Ascending aorta (tissue), 2 donors: ENCODE data around the gene COMTD1. TPM values are rescaled to one million over a fixed set of nuclear protein-coding genes. Genes with fewer than 3 reads are reported as not detected.

Experiments used
- DNase-seq, 2 donors: peaks; one replicate each; pipeline ENCODE4 v3.0.0-alpha.2; 2019; ENCODE audit warnings: low spot score in 2 of 2
- H3K27ac ChIP-seq, 2 donors: fragments of 200-600 bp; sonication (generic); one replicate each; pipeline ENCODE4 v1.5.1; 2016 to 2017; ENCODE audit warnings: mild to moderate bottlenecking in 1 of 2
- H3K27me3 ChIP-seq: fragments of 200-600 bp; sonication (generic); one replicate; pipeline ENCODE4 v1.5.1; 2017
- H3K36me3 ChIP-seq, 2 donors: fragments of 200-600 bp; sonication (generic); one replicate each; pipeline ENCODE4 v1.5.1; 2016
- H3K4me1 ChIP-seq, 2 donors: fragments of 200-600 bp; sonication (generic); one replicate each; pipeline ENCODE4 v1.5.1; 2016 to 2017; ENCODE audit warnings: mild to moderate bottlenecking in 1 of 2
- H3K4me3 ChIP-seq, 2 donors: fragments of 200-600 bp; sonication (generic); one replicate each; pipeline ENCODE4 v1.5.1; 2016 to 2017; ENCODE audit warnings: mild to moderate bottlenecking in 1 of 2
- H3K9me3 ChIP-seq, 2 donors: fragments of 200-600 bp; sonication (generic); one replicate each; pipeline ENCODE4 v1.5.1; 2016
- intact Hi-C: fragments of 100-400 bp; cut with DNase I; formaldehyde crosslinking; loops from one replicate; pipeline ENCODE4 v1.15.1; 2023
- total RNA-seq: library from RNA; depleted of rRNA; stranded (reverse); fragments of >200 nt; gene quantifications from one replicate; pipeline ENCODE4 v1.1.0, GENCODE V29; 2016
- TF ChIP-seq, protein P1 (sequence below), 3 experiments: fragments of 200-600 bp in 2 of 3; fragments of 450-650 bp in 1 of 3; sonication (generic) in 2 of 3; IDR thresholded peaks; one replicate each; pipeline ENCODE4 v1.5.1; 2016 to 2019; ENCODE audit warnings: antibody characterized with exemption in 3 of 3, mild to moderate bottlenecking in 1 of 3, moderate library complexity in 1 of 3

COMTD1 gene
- total RNA-seq, 1 donor from 2014 or later, result 85.5 TPM

DNA sequence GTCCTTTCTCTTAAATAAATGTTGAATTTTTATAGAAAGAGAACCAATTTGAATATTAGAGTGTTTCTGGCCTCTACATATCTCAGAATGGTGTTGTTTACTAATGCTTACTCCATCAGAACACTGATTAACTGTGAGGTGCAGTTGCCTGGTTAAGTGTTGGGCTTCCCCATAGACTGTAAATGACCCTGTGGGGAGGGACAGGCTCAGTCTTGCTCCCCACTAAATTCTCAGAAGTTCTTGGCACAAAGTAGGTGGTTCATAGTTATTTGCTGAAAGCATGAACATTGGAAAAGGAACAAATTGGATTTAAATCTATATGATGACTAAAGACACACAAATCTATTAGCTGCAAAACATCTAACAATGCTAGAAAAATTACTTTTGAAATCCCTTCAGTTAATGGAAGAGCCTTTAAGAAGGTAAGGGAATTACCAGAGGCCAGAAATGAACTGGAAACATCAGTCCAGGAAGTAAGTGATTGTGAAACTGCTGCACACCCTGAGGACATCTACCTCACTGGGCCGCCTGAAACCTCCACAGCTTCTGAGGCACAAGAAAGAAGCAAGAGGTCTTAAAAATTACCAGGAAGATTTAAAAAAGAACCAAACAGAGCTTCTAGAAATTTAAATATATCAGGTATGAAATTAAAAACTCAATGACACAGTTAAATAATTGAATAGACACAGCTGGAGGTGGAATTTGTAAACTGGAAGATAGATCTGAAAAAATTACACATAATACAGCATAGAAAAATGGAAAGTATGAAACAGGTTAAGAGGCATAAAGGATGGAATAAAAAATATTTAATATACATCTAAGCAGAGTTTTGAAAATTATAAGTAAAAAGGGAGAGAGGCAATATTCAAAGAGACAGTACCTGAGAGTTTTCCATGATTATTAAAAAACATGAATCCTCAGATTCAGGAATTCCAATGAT lies 17.8 kb upstream of the COMTD1 start:
- intact Hi-C loops, result no loop called here
- no peaks in the 10 kb centered on the region for H3K27me3 ChIP-seq
- peak in 1 of 2 donors; percentile 13 for DNase-seq

DNA sequence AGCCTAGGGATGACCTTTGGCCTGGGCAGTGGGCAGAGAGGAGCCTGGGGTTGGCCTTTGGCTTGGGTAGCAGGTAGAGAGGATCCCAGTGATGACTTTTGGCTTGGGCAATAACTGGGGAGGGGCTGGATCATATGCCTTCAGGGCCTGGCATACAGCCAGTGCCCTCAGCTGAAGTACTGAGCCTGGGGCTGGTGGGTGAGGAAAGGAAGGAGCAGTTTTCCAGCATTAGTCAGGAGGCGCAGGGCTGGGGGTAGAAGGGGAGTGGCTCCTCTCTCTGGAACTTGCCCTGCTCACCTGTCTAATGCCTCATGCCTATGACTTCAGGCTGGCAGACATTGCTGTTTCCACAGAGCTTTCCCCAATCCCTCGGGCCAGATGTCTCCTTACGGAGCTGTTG lies 15.2 kb upstream of the COMTD1 start:
- Histone ChIP-seq H3K27ac (no peak overlapping the region), H3K36me3 (no peaks in the 10 kb centered on the region), H3K4me3 (no peak overlapping the region), H3K4me1 (no peaks in the 10 kb centered on the region), H3K27me3 (no peaks in the 10 kb centered on the region), H3K9me3 (peaks cover 0 to 14% of the 10 kb centered on the region in 2 donors)
- TF ChIP-seq, protein P1, sequence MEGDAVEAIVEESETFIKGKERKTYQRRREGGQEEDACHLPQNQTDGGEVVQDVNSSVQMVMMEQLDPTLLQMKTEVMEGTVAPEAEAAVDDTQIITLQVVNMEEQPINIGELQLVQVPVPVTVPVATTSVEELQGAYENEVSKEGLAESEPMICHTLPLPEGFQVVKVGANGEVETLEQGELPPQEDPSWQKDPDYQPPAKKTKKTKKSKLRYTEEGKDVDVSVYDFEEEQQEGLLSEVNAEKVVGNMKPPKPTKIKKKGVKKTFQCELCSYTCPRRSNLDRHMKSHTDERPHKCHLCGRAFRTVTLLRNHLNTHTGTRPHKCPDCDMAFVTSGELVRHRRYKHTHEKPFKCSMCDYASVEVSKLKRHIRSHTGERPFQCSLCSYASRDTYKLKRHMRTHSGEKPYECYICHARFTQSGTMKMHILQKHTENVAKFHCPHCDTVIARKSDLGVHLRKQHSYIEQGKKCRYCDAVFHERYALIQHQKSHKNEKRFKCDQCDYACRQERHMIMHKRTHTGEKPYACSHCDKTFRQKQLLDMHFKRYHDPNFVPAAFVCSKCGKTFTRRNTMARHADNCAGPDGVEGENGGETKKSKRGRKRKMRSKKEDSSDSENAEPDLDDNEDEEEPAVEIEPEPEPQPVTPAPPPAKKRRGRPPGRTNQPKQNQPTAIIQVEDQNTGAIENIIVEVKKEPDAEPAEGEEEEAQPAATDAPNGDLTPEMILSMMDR (IDR thresholded peaks at IDR 0.05), result no peak
- intact Hi-C loops, result no loop called here
- peak in 1 of 2 donors; percentile 37 for DNase-seq

More for the DNA sequence above, 17.8 kb upstream of the COMTD1 start:
- H3K27ac ChIP-seq, result no peak overlapping the region
- peaks cover 0 to 14% of the 10 kb centered on the region in 2 donors for H3K9me3 ChIP-seq
- TF ChIP-seq, protein P1 (IDR thresholded peaks at IDR 0.05), result no peak
- H3K4me1 ChIP-seq, result no peaks in the 10 kb centered on the region
- no peak overlapping the region for H3K4me3 ChIP-seq
- no peaks in the 10 kb centered on the region for H3K36me3 ChIP-seq

DNA sequence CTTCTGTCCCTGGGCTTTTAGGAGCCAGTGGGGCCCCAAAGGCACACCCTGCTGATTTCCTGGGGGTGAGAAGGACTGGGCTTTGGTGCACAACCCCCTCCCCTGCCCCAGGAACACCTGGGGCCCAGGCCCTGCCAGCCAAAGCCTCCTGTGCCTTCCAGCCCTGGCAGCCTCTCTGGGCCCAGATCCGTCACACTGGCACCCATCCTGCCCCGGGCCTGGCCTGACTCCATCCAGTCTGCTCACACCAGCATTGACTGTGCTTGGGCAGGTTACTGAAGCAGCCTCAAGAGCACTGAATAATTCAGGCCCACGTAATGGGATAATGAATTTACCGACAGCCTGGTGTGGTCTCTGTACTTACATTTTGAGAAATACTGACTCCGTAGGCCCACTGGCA lies 12.0 kb upstream of the COMTD1 start:
- Histone ChIP-seq H3K4me3 (no peak overlapping the region), H3K4me1 (no peaks in the 10 kb centered on the region), H3K9me3 (no peaks in the 10 kb centered on the region), H3K27me3 (no peaks in the 10 kb centered on the region), H3K36me3 (no peaks in the 10 kb centered on the region), H3K27ac (no peak overlapping the region)
- intact Hi-C loops, result no loop called here
- DNase-seq, result peak in 1 of 2 donors; percentile 61
- TF ChIP-seq, protein P1 (IDR thresholded peaks at IDR 0.05), result no peak

DNA sequence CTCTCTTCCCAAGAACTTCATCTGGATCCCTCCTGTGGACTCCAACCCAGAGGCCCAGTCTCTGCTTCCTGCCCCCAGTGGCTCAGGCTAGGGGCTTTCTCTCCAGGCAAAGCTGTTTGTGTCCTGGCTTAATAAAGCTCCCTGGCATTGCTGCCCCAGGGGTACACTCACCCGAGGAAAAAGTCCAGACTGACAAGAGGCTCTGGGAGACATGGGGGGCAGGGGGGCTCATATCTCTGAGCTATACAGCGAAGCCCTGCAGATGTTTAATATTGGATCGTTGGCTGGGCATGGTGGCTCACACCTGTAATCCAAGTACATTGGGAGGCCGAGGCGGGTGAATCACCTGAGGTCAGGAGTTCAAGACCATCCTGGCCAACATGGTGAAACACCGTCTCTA lies 10.7 kb upstream of the COMTD1 start:
- H3K36me3 ChIP-seq, result no peaks in the 10 kb centered on the region
- H3K4me1 ChIP-seq, result no peaks in the 10 kb centered on the region
- no peak overlapping the region for H3K27ac ChIP-seq
- H3K9me3 ChIP-seq, result no peaks in the 10 kb centered on the region
- peak in 1 of 2 donors; percentile 54 for DNase-seq
- no peak overlapping the region for H3K4me3 ChIP-seq
- intact Hi-C loops, result no loop called here
- H3K27me3 ChIP-seq, result no peaks in the 10 kb centered on the region
- TF ChIP-seq, protein P1 (IDR thresholded peaks at IDR 0.05), result no peak

DNA sequence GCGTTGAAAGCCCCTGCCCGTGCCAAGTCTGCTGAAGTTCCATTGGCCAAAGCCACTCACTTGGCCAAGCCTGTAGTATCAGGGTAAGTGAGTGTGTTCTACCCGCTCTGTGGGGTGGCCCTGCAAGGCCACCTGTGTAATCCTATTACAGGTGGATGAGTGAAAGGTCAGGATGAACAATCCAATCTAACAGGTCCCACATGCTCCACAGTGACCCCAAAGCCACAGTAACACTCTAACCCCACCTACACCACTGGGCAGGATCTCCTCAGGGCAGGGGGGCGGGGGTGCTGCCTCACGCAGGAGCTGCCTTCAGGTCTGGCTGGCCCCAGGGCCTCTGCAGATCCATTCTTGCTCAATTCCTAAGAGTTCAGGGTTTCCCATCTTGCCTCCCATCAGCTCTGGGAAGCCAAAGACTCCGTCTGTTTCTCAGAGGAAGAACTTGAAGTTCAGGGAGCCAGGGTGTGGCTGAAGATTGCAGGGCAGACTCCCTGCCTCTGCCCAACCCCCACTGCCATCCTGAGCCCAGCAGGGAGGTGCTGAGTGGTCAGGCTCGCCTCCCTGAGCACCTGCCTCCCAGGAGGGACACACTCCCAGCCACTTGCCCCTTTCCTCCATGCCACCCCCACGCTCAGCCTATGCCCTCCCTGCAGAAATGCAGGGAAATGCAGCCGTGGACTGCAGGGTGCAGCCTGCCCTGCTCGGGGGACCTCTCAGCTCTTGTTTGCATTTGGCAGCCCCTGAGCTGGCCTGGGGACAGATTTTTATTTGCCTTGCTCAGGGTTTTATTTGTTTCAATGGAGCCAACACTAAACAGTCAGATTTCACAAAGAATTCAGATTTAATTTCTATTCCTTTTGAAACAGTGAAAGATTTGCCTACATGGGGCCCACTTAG lies 9.8 kb upstream of the COMTD1 start:
- peak in 1 of 2 donors; percentile 38 for DNase-seq
- H3K4me3 ChIP-seq, result no peak overlapping the region

More for the DNA sequence above, 9.8 kb upstream of the COMTD1 start:
- no peak overlapping the region for H3K27ac ChIP-seq
- H3K27me3 ChIP-seq, result no peaks in the 10 kb centered on the region
- intact Hi-C loops, result no loop called here
- TF ChIP-seq, protein P1 (IDR thresholded peaks at IDR 0.05), result no peak
- H3K4me1 ChIP-seq, result no peaks in the 10 kb centered on the region
- H3K9me3 ChIP-seq, result no peaks in the 10 kb centered on the region
- no peaks in the 10 kb centered on the region for H3K36me3 ChIP-seq
